Measurements from ENCODE around the gene MAPK14.

Gene MAPK14

GRCh38 chr6:36099869-36100483 lies 72.4 kb downstream of the MAPK14 start:
- no peak for DNase-seq (ENCODE audit: low read depth in 2 of 2)

GRCh38 chr6:36101691-36102090 lies 74.1 kb downstream of the MAPK14 start:
- DNase-seq (ENCODE audit: low read depth in 2 of 2): no peak

GRCh38 chr6:36102853-36103252 lies 75.2 kb downstream of the MAPK14 start:
- DNase-seq (ENCODE audit: low read depth in 2 of 2): no peak

GRCh38 chr6:36104836-36105235 lies 77.2 kb downstream of the MAPK14 start:
- no peak for DNase-seq (ENCODE audit: low read depth in 2 of 2)

- DNase-seq (ENCODE audit: low read depth in 2 of 2): no peak
These were observed 81.5 kb downstream of the MAPK14 start for GRCh38 chr6:36109092-36109491.

GRCh38 chr6:36110050-36110449 lies 82.4 kb downstream of the MAPK14 start:
- no peak for DNase-seq (ENCODE audit: low read depth in 2 of 2)

GRCh38 chr6:36110863-36111262 lies 83.3 kb downstream of the MAPK14 start:
- no peak for DNase-seq (ENCODE audit: low read depth in 2 of 2)

- DNase-seq (ENCODE audit: low read depth in 2 of 2): no peak
These were observed 83.9 kb downstream of the MAPK14 start for GRCh38 chr6:36111526-36111925.

GRCh38 chr6:36113049-36113448 lies 85.4 kb downstream of the MAPK14 start:
- DNase-seq (ENCODE audit: low read depth in 2 of 2): no peak

- no peak for DNase-seq (ENCODE audit: low read depth in 2 of 2)
These were observed 86.1 kb downstream of the MAPK14 start for GRCh38 chr6:36113703-36114102.

- DNase-seq (ENCODE audit: low read depth in 2 of 2): no peak
These were observed 87.3 kb downstream of the MAPK14 start for GRCh38 chr6:36114798-36115408.

- DNase-seq (ENCODE audit: low read depth in 2 of 2): no peak
These were observed 87.8 kb downstream of the MAPK14 start for GRCh38 chr6:36115412-36115811.

- no peak for DNase-seq (ENCODE audit: low read depth in 2 of 2)
These were observed 88.7 kb downstream of the MAPK14 start for GRCh38 chr6:36116066-36116864.

GRCh38 chr6:36116943-36117342 lies 89.3 kb downstream of the MAPK14 start:
- no peak for DNase-seq (ENCODE audit: low read depth in 2 of 2)

- DNase-seq (ENCODE audit: low read depth in 2 of 2): no peak
These were observed 90.3 kb downstream of the MAPK14 start for GRCh38 chr6:36117658-36118549.

- no peak for DNase-seq (ENCODE audit: low read depth in 2 of 2)
These were observed 91.0 kb downstream of the MAPK14 start for GRCh38 chr6:36118550-36119107.

GRCh38 chr6:36119209-36119608 lies 91.6 kb downstream of the MAPK14 start:
- DNase-seq (ENCODE audit: low read depth in 2 of 2): no peak

GRCh38 chr6:36120018-36120417 lies 92.4 kb downstream of the MAPK14 start:
- DNase-seq (ENCODE audit: low read depth in 2 of 2): no peak

GRCh38 chr6:36120539-36120938 lies 92.9 kb downstream of the MAPK14 start:
- no peak for DNase-seq (ENCODE audit: low read depth in 2 of 2)

- no peak for DNase-seq (ENCODE audit: low read depth in 2 of 2)
These were observed 93.6 kb downstream of the MAPK14 start for GRCh38 chr6:36120979-36121786.
